Pancreas (tissue), 10 donors: ENCODE measurements around the gene ARVCF. TPM values are rescaled to one million over a fixed set of nuclear protein-coding genes. Genes with fewer than 3 reads are reported as not detected.
A peak's percentile ranks its signal among the peaks of the same experiment; 100 is the strongest.

Experiments used
- ATAC-seq, 4 donors: fragments of 200-7000 bp; cut with Tn5 transposase; one replicate each; pipeline versions ENCODE4 v1.8.0 to v1.9.1; 2020; ENCODE audit warnings: mild to moderate bottlenecking in 4 of 4, moderate library complexity in 4 of 4
- DNase-seq, 6 donors: peaks; one replicate each; pipeline ENCODE4 v3.0.0-alpha.2; 2020
- FAIRE-seq: peaks from 2 replicates; lab custom pipeline; 2012; peaks lifted over from hg19 to GRCh38; lab: Jason Lieb, UNC
- H3K27ac ChIP-seq, 4 donors: fragments of 200-600 bp; sonication (generic); 1 replicate in 3 of 4; 2 replicates in 1 of 4; pipeline versions ENCODE4 v1.5.0 to v1.8.0; 2020
- H3K27me3 ChIP-seq, 4 donors: fragments of 200-600 bp; one replicate each; pipeline ENCODE4 v1.8.0; 2021
- H3K36me3 ChIP-seq, 3 donors: fragments of 200-600 bp; sonication (generic) in 1 of 3; one replicate each; pipeline versions ENCODE4 v1.5.0 to v1.8.0; 2020 to 2021
- H3K4me1 ChIP-seq, 3 donors: fragments of 200-600 bp; one replicate each; pipeline ENCODE4 v1.8.0; 2021
- H3K4me3 ChIP-seq, 4 donors: fragments of 200-600 bp; sonication (generic) in 2 of 4; one replicate each; pipeline versions ENCODE4 v1.5.0 to v1.8.0; 2020 to 2021
- H3K9me3 ChIP-seq, 4 donors: fragments of 200-600 bp; one replicate each; pipeline ENCODE4 v1.8.0; 2021
- WGBS, 2 donors: extraction: QIAGEN DNeasy Blood & Tissue Kit; methylation state at CpG; one replicate each; pipeline ENCODE4 v1.1.7; 2013; 5-methylcytosine and 5-hydroxymethylcytosine counted together
- intact Hi-C, 3 donors: fragments of 100-400 bp; cut with DNase I; formaldehyde crosslinking; loops; one replicate each; pipeline versions ENCODE4 v1.11.1 to v1.14.2; 2022
- microRNA-seq, 2 donors: library from miRNA; unstranded; fragments of <30 nt; microRNA quantifications; one replicate each; pipeline versions ENCODE4 to v1.1.0, GENCODE V29; 2019 to 2020
- polyA plus RNA-seq, 2 donors: library from polyadenylated mRNA; stranded (reverse); fragments of 200-250 nt; gene quantifications; one replicate each; pipeline ENCODE4 v1.2.3, GENCODE V29; 2013
- total RNA-seq, 6 donors: library from RNA; stranded (reverse); fragmentation: NEBNext Ultra II Directional in 4 of 6; extraction: Animal tissue kit (Norgen Biotek cat#: 25700) in 4 of 6; gene quantifications; one replicate each; pipeline versions ENCODE4 v1.2.1 to v1.2.4, GENCODE V29; 2021 to 2023
- TF ChIP-seq, protein P1 (sequence below), 4 donors: fragments of 200-600 bp; sonication (generic) in 3 of 4; IDR thresholded peaks; one replicate each; pipeline versions ENCODE4 v1.5.0 to v1.8.0; 2021; ENCODE audit warnings: antibody characterized with exemption in 4 of 4
- donor health status: healthy with polysubstance abuse.
- donor health status: DM: no; HTN: no; CAD: no; lungs with moderate emphysema.
- donor health status: DM: no; HTN: no; CAD: no.
- donor health status: control.
- donor health status: control.
- donor health status: Bipolar disorder and iron deficiency.
- donor health status: DM: yes; HTN: yes; CAD: no.
- donor health status: DM: no; HTN: no; CAD: no.
- donor health status: DM: no; HTN: no; CAD: no.
- donor health status: DM: yes; HTN: yes; CAD: no.

Gene ARVCF
- total and polyA plus RNA-seq, 8 donors = 5.0 to 57.8 (median 13.0) TPM

GRCh38 chr22:19923914-19924513 lies 92.6 kb downstream of the ARVCF start:
- H3K9me3 ChIP-seq = no peaks in the 10 kb centered on the region
- WGBS, 2 donors = 88 to 94% methylated on average over 12 of the region's 12 CpGs
- ATAC-seq (no peak), FAIRE-seq (no peak), DNase-seq (no peak)
- TF ChIP-seq, protein P1, sequence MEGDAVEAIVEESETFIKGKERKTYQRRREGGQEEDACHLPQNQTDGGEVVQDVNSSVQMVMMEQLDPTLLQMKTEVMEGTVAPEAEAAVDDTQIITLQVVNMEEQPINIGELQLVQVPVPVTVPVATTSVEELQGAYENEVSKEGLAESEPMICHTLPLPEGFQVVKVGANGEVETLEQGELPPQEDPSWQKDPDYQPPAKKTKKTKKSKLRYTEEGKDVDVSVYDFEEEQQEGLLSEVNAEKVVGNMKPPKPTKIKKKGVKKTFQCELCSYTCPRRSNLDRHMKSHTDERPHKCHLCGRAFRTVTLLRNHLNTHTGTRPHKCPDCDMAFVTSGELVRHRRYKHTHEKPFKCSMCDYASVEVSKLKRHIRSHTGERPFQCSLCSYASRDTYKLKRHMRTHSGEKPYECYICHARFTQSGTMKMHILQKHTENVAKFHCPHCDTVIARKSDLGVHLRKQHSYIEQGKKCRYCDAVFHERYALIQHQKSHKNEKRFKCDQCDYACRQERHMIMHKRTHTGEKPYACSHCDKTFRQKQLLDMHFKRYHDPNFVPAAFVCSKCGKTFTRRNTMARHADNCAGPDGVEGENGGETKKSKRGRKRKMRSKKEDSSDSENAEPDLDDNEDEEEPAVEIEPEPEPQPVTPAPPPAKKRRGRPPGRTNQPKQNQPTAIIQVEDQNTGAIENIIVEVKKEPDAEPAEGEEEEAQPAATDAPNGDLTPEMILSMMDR (IDR thresholded peaks at IDR 0.05) = no peak
- no peaks in the 10 kb centered on the region for H3K36me3 ChIP-seq
- no peak overlapping the region for H3K27ac ChIP-seq
- H3K27me3 ChIP-seq = no peaks in the 10 kb centered on the region
- no peaks in the 10 kb centered on the region for H3K4me1 ChIP-seq
- H3K4me3 ChIP-seq = no peak overlapping the region
- intact Hi-C loops = no loop called here

- no peaks in the 10 kb centered on the region for H3K9me3 ChIP-seq
- no peak for FAIRE-seq
- no peak overlapping the region for H3K27ac ChIP-seq
- WGBS, 2 donors = 68 to 77% methylated on average over 3 of the region's 3 CpGs
- no peak for DNase-seq
- intact Hi-C loops = no loop called here
- peaks cover 0 to 19% (median 15%) of the 10 kb centered on the region in 3 donors for H3K36me3 ChIP-seq
- no peak overlapping the region for H3K4me3 ChIP-seq
- H3K27me3 ChIP-seq = no peaks in the 10 kb centered on the region
- no peaks in the 10 kb centered on the region for H3K4me1 ChIP-seq
- ATAC-seq = peak in 1 of 4 donors; percentile 38
- TF ChIP-seq, protein P1 (IDR thresholded peaks at IDR 0.05) = no peak
Observed at GRCh38 chr22:19921544-19922081, 95.0 kb downstream of the ARVCF start.

Small RNA genes lying within 50 kb of the gene (microRNA-seq; reads per million reads assigned to microRNA genes)
- gene MIR185 (398 to 872 reads per million in 2 donors), gene MIR4761 (0 reads per million in 2 donors)

Other genes with a start within 250 kb of the ARVCF start
- gene GNB1L, start 161.9 kb downstream of the ARVCF start, total RNA-seq = 1 to 10 TPM; 2.1 to 4.6 (median 3.4) TPM
- gene GNB1L, start 161.9 kb downstream of the ARVCF start, polyA plus RNA-seq = 1 to 10 TPM; 3.5 to 4.8 TPM
- gene RTL10, start 161.9 kb downstream of the ARVCF start, total RNA-seq = 10 to 100 TPM in 1 of 6 donors, 1 to 10 TPM in 5; 3.7 to 12.4 (median 7.8) TPM
- gene RTL10, start 161.9 kb downstream of the ARVCF start, polyA plus RNA-seq = 10 to 100 TPM in 1 of 2 donors, 1 to 10 TPM in 1; 9.2 to 11.5 TPM
- gene COMT, start 75.1 kb downstream of the ARVCF start, total RNA-seq = 10 to 100 TPM; 48.9 to 95.0 (median 62.3) TPM
- 10 to 100 TPM; 47.9 to 87.8 TPM for gene COMT, start 75.1 kb downstream of the ARVCF start, polyA plus RNA-seq
- 10 to 100 TPM in 5 of 6 donors, 1 to 10 TPM in 1; 9.6 to 16.9 (median 13.6) TPM for gene TXNRD2, start 75.0 kb downstream of the ARVCF start, total RNA-seq
- 10 to 100 TPM; 33.7 to 41.6 TPM for gene TXNRD2, start 75.0 kb downstream of the ARVCF start, polyA plus RNA-seq
- 10 to 100 TPM in 3 of 6 donors, 1 to 10 TPM in 3; 4.0 to 18.3 (median 9.6) TPM for gene TANGO2, start 4.3 kb upstream of the ARVCF start, total RNA-seq
- 10 to 100 TPM; 16.5 to 20.4 TPM for gene TANGO2, start 4.3 kb upstream of the ARVCF start, polyA plus RNA-seq
- gene DGCR8, start 63.4 kb upstream of the ARVCF start, total RNA-seq = 10 to 100 TPM; 14.9 to 23.5 (median 16.4) TPM
- 10 to 100 TPM; 31.3 to 31.9 TPM for gene DGCR8, start 63.4 kb upstream of the ARVCF start, polyA plus RNA-seq
- 10 to 100 TPM; 25.1 to 40.4 (median 34.3) TPM for gene RANBP1, start 99.3 kb upstream of the ARVCF start, total RNA-seq
- gene RANBP1, start 99.3 kb upstream of the ARVCF start, polyA plus RNA-seq = 10 to 100 TPM; 26.8 to 44.0 TPM
- gene TRMT2A, start 100.4 kb upstream of the ARVCF start, total RNA-seq = 10 to 100 TPM; 23.8 to 37.3 (median 30.1) TPM
- 100 to 1,000 TPM; 120 TPM for gene TRMT2A, start 100.4 kb upstream of the ARVCF start, polyA plus RNA-seq
- 10 to 100 TPM; 20.0 to 37.7 (median 25.0) TPM for gene ZDHHC8, start 115.0 kb upstream of the ARVCF start, total RNA-seq
- gene ZDHHC8, start 115.0 kb upstream of the ARVCF start, polyA plus RNA-seq = 10 to 100 TPM; 47.7 to 51.8 TPM
- gene CCDC188, start 134.2 kb upstream of the ARVCF start, total RNA-seq = 1 to 10 TPM in 1 of 6 donors, under 1 TPM in 4, not detected in 1; 0.31 to 1.0 (median 0.38) TPM
- 1 to 10 TPM; 5.2 to 7.1 TPM for gene CCDC188, start 134.2 kb upstream of the ARVCF start, polyA plus RNA-seq